PC-9 (cell line): Measurements from ENCODE around the gene KDM5B. TPM values are rescaled to one million over a fixed set of nuclear protein-coding genes. Genes with fewer than 3 reads are reported as not detected.

Experiments used
- BruUV-seq: library from RNA; stranded (reverse); fragments of 400-500 nt; replicated peaks from 2 replicates; lab custom pipeline; 2021; lab: Mats Ljungman, UMichigan
- CTCF ChIA-PET: fragments of 300-600 bp; sonication (Branson Sonifier 250); formaldehyde crosslinking; loops from one replicate; lab custom pipeline; 2022; ENCODE audit warnings: antibody characterized with exemption; lab: Charles Lee
- POLR2A ChIA-PET: fragments of 300-600 bp; sonication (Branson Sonifier 250); formaldehyde crosslinking; loops from one replicate; lab custom pipeline; 2022; ENCODE audit warnings: antibody characterized with exemption; ENCODE audit not compliant: unreplicated experiment; lab: Charles Lee
- DNase-seq, 2 experiments: peaks; one replicate each; pipeline versions ENCODE4 v3.0.0 to v3.0.0-alpha.2; 2015 to 2022; ENCODE audit warnings: mixed read lengths in 1 of 2
- H2AFZ ChIP-seq: fragments of 200-600 bp; sonication (generic); 2 replicates; pipeline ENCODE4 v1.8.1; 2017; ENCODE audit warnings: antibody characterized with exemption
- H3F3A ChIP-seq: fragments of 200-600 bp; sonication (generic); 2 replicates; pipeline ENCODE4 v1.8.1; 2017; ENCODE audit warnings: antibody characterized with exemption, mild to moderate bottlenecking, low read depth; ENCODE audit not compliant: insufficient read depth
- H3K27ac ChIP-seq: fragments of 200-600 bp; sonication (generic); 2 replicates; pipeline ENCODE4 v1.6.1; 2016; ENCODE audit warnings: mixed run types
- H3K27me3 ChIP-seq: fragments of 200-600 bp; sonication (generic); 2 replicates; pipeline ENCODE4 v1.6.1; 2016; ENCODE audit warnings: low read depth, mixed run types; ENCODE audit not compliant: insufficient read depth
- H3K36me3 ChIP-seq: fragments of 200-600 bp; sonication (generic); 2 replicates; pipeline ENCODE4 v1.6.1; 2016; ENCODE audit warnings: low read depth, mixed run types
- H3K4me1 ChIP-seq: fragments of 200-600 bp; sonication (generic); replicated peaks from 2 replicates; pipeline ENCODE4 v1.6.1; 2016; ENCODE audit warnings: mixed run types; ENCODE audit not compliant: insufficient read depth
- H3K4me2 ChIP-seq: fragments of 200-600 bp; sonication (generic); 2 replicates; pipeline ENCODE4 v1.6.1; 2017; ENCODE audit warnings: mixed run types
- H3K4me3 ChIP-seq: fragments of 200-600 bp; sonication (generic); 2 replicates; pipeline ENCODE4 v1.6.1; 2016; ENCODE audit warnings: mixed run types
- H3K79me2 ChIP-seq: fragments of 200-600 bp; sonication (generic); 2 replicates; pipeline ENCODE4 v1.6.1; 2017; ENCODE audit warnings: low read depth, mixed run types
- H3K9me2 ChIP-seq: fragments of 200-600 bp; sonication (generic); 2 replicates; pipeline ENCODE4 v1.8.1; 2017; ENCODE audit warnings: mild to moderate bottlenecking; ENCODE audit not compliant: insufficient read depth
- H3K9me3 ChIP-seq: fragments of 200-600 bp; sonication (generic); 2 replicates; pipeline ENCODE4 v1.8.1; 2016; ENCODE audit warnings: low read depth; ENCODE audit not compliant: insufficient read depth
- H4K20me1 ChIP-seq: fragments of 200-600 bp; sonication (generic); 2 replicates; pipeline ENCODE4 v1.8.1; 2017; ENCODE audit not compliant: insufficient read depth
- CTCF ChIP-seq: fragments of 200-600 bp; sonication (generic); conservative IDR thresholded peaks from 2 replicates; pipeline ENCODE4 v1.6.1; 2017; ENCODE audit warnings: mixed run types, antibody characterized with exemption, mild to moderate bottlenecking, moderate library complexity
- EZH2 ChIP-seq: fragments of 200-600 bp; sonication (generic); IDR thresholded peaks from 2 replicates; pipeline ENCODE4 v1.8.0; 2017; ENCODE audit warnings: antibody characterized with exemption, low read depth
- intact Hi-C: fragments of 100-400 bp; cut with micrococcal nuclease; formaldehyde crosslinking; loops from one replicate; pipeline ENCODE4 v1.10.0; 2022; ENCODE audit not compliant: unreplicated experiment
- total RNA-seq: library from RNA; stranded (reverse); gene quantifications from 2 replicates; pipeline ENCODE4 v1.2.3, GENCODE V29; 2021

Gene KDM5B
- total RNA-seq, 1 experiment from 2014 or later: 99.8 TPM

DNA sequence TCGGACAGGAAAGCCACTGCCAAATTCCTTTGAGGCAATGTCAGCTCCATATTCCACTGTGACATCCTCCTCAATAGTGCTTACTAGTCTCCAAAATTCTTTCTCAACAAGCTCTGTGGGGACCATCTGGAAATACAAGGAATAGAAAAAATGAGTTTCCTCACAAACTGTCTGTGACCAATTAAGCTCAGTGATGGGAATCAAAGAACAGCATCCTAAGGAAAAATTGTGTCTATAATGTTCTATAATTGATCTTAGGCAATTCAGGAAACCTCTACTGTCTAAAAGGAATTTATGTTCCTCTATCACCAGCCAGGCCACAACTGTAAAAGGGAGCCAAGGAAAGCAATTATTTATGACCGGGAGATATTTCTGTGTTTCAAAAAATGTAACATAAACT, 51.8 kb downstream of the KDM5B start:
- Histone ChIP-seq H3K27ac (no peak overlapping the region), H3K27me3 (no peaks in the 10 kb centered on the region), H3F3A (peaks cover 17% of the 10 kb centered on the region), H3K36me3 (peaks cover 66% of the 10 kb centered on the region), H3K9me2 (no peaks in the 10 kb centered on the region), H3K4me2 (no peak overlapping the region), H4K20me1 (peaks cover 8% of the 10 kb centered on the region), H3K4me3 (no peak overlapping the region), H3K4me1 (no peaks in the 10 kb centered on the region), H3K79me2 (no peaks in the 10 kb centered on the region), H2AFZ (no peak overlapping the region), H3K9me3 (no peaks in the 10 kb centered on the region)
- ChIA-PET POLR2A (no interaction called here), CTCF (no interaction called here)
- no TSS peak for BruUV-seq
- TF ChIP-seq CTCF: no peak
- no peak for TF ChIP-seq EZH2
- intact Hi-C loops: loop anchor here (10.0 kb wide), 1 partner anchor 238 kb away; no protein-coding TSS in a partner anchor
- DNase-seq: no peak

DNA sequence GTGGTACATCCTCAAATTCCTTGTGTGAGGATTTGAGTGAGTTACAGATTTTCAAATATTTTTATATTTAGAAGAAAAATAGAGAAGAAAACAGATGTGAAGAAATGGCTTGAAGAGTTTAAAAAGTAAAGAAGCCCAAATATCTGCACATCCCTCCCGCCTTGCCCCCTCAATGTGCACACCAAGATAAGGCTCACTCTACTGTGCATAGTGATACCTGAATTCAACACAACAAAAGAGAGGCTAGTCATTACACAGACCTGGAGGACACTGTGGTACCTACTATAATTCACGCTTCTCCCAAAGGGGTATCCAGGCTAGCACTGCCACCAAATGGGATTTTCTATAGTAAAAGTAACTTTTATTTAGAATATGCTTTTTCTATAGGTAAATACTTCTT, 53.9 kb downstream of the KDM5B start:
- H3K4me3 ChIP-seq: no peak overlapping the region
- no peak for DNase-seq
- H3F3A ChIP-seq: peaks cover 17% of the 10 kb centered on the region
- H3K79me2 ChIP-seq: no peaks in the 10 kb centered on the region
- no peaks in the 10 kb centered on the region for H3K9me2 ChIP-seq
- no peaks in the 10 kb centered on the region for H3K4me1 ChIP-seq
- intact Hi-C loops: loop anchor here (10.0 kb wide), 1 partner anchor 241 kb away; no protein-coding TSS in a partner anchor
- ChIA-PET CTCF (no interaction called here), POLR2A (no interaction called here)
- H3K36me3 ChIP-seq: peaks cover 54% of the 10 kb centered on the region
- BruUV-seq: no TSS peak
- H2AFZ ChIP-seq: no peak overlapping the region
- no peaks in the 10 kb centered on the region for H3K27me3 ChIP-seq
- H3K4me2 ChIP-seq: no peak overlapping the region
- TF ChIP-seq EZH2 (no peak), CTCF (no peak)
- peaks cover 7% of the 10 kb centered on the region for H4K20me1 ChIP-seq
- no peaks in the 10 kb centered on the region for H3K9me3 ChIP-seq
- H3K27ac ChIP-seq: no peak overlapping the region

GRCh38 chr1:202752774-202753173, 55.4 kb downstream of the KDM5B start:
- POLR2A ChIA-PET: no interaction called here

More at GRCh38 chr1:202752774-202753173, 55.4 kb downstream of the KDM5B start:
- H3K79me2 ChIP-seq: no peaks in the 10 kb centered on the region
- no peaks in the 10 kb centered on the region for H3K4me1 ChIP-seq
- H4K20me1 ChIP-seq: peaks cover 7% of the 10 kb centered on the region
- H3K9me3 ChIP-seq: no peaks in the 10 kb centered on the region
- H3K4me2 ChIP-seq: no peak overlapping the region
- H3K4me3 ChIP-seq: no peak overlapping the region
- H3K36me3 ChIP-seq: peaks cover 44% of the 10 kb centered on the region
- no peaks in the 10 kb centered on the region for H3K9me2 ChIP-seq
- BruUV-seq: no TSS peak
- no peak overlapping the region for H2AFZ ChIP-seq
- no peaks in the 10 kb centered on the region for H3K27me3 ChIP-seq
- no peak for TF ChIP-seq EZH2
- no peak for TF ChIP-seq CTCF
- intact Hi-C loops: loop anchor here (10.0 kb wide), 1 partner anchor 242 kb away; no protein-coding TSS in a partner anchor
- peaks cover 13% of the 10 kb centered on the region for H3F3A ChIP-seq
- no peak for DNase-seq
- no peak overlapping the region for H3K27ac ChIP-seq
- CTCF ChIA-PET: no interaction called here
